Measurements from ENCODE around the gene LAMA3. TPM values are rescaled to one million over a fixed set of nuclear protein-coding genes. Genes with fewer than 3 reads are reported as not detected.
A peak's percentile ranks its signal among the peaks of the same experiment; 100 is the strongest.

Gene LAMA3
- total and polyA plus RNA-seq, 12 donors = 0.89 to 5.3 (median 3.3) TPM

DNA sequence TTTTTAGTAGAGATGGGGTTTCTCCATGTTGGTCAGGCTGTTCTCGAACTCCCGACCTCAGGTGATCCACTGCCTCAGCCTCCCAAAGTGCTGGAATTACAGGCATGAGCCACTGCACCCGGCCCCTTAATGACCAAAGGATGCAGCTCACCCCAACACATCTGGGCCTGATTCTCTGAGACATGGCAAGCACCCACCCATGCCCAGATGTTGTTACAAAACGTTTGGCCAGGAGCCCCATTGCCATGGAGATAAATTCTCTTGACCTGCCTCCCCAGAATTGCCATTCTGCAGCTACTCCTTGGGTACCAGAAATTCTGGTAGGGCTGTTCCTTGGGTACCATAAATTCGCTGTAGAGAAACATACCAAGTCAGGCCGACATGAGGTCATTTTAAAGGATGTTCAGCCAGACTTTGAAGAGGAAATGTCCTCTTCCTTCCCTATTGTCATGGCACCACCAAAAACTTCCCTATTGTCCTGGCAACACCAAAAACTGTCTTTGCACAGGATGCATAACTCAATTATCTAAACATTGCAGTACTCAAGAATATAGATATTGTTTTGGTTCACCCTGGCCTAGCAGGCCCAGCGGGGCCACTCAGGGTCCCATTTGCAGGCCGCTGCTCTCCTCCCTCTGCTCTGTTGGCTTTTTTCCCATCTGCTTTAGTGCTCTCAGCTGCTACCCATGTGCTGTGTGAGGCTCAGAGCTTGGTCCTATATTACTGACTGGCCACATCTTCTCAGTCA is 164.4 kb downstream of the LAMA3 start:
- Histone ChIP-seq H3K4me3 (no peak overlapping the region), H3K9me3 (no peaks in the 10 kb centered on the region), H3K27ac (no peak overlapping the region), H3K27me3 (no peaks in the 10 kb centered on the region), H3K4me1 (peaks cover 0 to 6% (median 0%) of the 10 kb centered on the region in 9 donors), H3K36me3 (peaks cover 0 to 35% (median 0%) of the 10 kb centered on the region in 9 donors)
- ATAC-seq (peak in 3 of 8 donors; percentile 39 to 48 (median 39)), DNase-seq (no peak)
- TF ChIP-seq, protein P1, sequence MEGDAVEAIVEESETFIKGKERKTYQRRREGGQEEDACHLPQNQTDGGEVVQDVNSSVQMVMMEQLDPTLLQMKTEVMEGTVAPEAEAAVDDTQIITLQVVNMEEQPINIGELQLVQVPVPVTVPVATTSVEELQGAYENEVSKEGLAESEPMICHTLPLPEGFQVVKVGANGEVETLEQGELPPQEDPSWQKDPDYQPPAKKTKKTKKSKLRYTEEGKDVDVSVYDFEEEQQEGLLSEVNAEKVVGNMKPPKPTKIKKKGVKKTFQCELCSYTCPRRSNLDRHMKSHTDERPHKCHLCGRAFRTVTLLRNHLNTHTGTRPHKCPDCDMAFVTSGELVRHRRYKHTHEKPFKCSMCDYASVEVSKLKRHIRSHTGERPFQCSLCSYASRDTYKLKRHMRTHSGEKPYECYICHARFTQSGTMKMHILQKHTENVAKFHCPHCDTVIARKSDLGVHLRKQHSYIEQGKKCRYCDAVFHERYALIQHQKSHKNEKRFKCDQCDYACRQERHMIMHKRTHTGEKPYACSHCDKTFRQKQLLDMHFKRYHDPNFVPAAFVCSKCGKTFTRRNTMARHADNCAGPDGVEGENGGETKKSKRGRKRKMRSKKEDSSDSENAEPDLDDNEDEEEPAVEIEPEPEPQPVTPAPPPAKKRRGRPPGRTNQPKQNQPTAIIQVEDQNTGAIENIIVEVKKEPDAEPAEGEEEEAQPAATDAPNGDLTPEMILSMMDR (IDR thresholded peaks at IDR 0.05) = no peak
- WGBS, 2 donors = 82 to 85% methylated on average over 8 of the region's 8 CpGs
- intact Hi-C loops (cut with DNase I) = no loop called here

DNA sequence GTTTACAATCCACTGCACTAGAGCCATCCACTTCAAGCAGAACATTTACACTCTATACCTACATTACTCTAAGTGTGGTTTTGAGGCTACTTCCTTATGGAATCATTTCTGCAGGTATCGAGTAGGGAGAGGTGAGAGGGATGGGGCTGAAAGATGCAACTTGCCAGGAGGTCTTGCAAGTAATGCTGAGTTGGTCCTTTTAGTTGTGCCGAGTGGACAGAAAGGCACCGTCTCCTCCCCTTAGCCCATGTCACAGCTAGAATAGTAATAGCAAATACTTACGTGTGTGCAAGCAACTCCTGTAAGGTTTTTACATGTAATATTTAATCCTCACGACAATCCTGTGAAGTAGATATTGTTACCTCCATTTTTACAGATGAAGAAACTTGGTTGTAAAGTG is 166.5 kb downstream of the LAMA3 start:
- Histone ChIP-seq H3K9me3 (no peaks in the 10 kb centered on the region), H3K27me3 (no peaks in the 10 kb centered on the region), H3K4me1 (peaks cover 0 to 6% (median 0%) of the 10 kb centered on the region in 9 donors), H3K4me3 (no peak overlapping the region), H3K36me3 (peaks cover 0 to 39% (median 0%) of the 10 kb centered on the region in 9 donors), H3K27ac (no peak overlapping the region)
- no peak for ATAC-seq
- intact Hi-C loops (cut with DNase I) = no loop called here
- TF ChIP-seq, protein P1 (IDR thresholded peaks at IDR 0.05) = no peak
- no peak for DNase-seq
- 94 to 96% methylated on average over 5 of the region's 5 CpGs for WGBS, 2 donors

DNA sequence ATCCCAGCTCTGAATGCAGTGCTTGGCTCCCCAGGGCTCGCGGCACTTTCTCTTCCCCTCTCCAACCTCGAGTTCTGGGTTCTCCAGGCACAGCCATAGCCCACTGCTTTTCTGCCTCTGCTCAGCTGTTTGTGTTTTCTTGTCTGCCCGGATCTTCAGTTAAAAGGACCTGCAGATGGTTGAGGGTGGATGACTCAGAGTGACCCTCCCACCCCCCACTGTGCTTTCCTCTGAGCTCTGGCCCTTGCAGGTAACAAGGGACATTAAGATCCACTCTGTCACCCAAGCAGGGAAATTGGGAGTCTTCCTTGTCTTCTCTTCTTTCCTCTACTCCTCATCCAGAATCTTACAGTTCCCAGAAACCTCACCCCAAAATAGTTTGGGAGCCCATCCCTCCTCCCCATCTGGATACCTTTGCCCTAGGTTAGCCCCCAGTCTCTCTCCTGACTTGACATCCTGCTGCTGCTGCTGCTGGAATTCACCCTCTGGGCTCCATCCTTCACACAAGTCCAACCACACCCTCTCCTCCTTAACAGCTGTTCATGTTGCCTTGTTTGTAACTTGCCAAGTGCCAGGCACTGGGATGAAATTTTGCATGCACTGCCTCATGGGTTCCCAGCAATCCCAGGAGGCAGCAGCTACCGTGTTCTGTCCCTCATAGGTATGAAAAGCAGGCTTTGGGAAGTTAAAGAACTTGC is 167.4 kb downstream of the LAMA3 start:
- peaks cover 0 to 32% (median 0%) of the 10 kb centered on the region in 9 donors for H3K36me3 ChIP-seq
- H3K27ac ChIP-seq = no peak overlapping the region
- H3K4me1 ChIP-seq = peaks cover 0 to 8% (median 0%) of the 10 kb centered on the region in 9 donors
- intact Hi-C loops (cut with DNase I) = no loop called here
- no peaks in the 10 kb centered on the region for H3K9me3 ChIP-seq
- H3K27me3 ChIP-seq = no peaks in the 10 kb centered on the region
- DNase-seq (no peak), ATAC-seq (no peak)
- TF ChIP-seq, protein P1 (IDR thresholded peaks at IDR 0.05) = no peak
- H3K4me3 ChIP-seq = no peak overlapping the region
- 79 to 85% methylated on average over 5 of the region's 5 CpGs for WGBS, 2 donors

GRCh38 chr18:23857164-23857552 is 167.9 kb downstream of the LAMA3 start:
- DNase-seq (no peak), ATAC-seq (no peak)
- Histone ChIP-seq H3K36me3 (peaks cover 0 to 34% (median 0%) of the 10 kb centered on the region in 9 donors), H3K27me3 (no peaks in the 10 kb centered on the region), H3K4me3 (no peak overlapping the region), H3K4me1 (peaks cover 0 to 13% (median 0%) of the 10 kb centered on the region in 9 donors), H3K27ac (no peak overlapping the region), H3K9me3 (no peaks in the 10 kb centered on the region)
- intact Hi-C loops (cut with DNase I) = no loop called here
- TF ChIP-seq, protein P1 (IDR thresholded peaks at IDR 0.05) = no peak
- WGBS, 2 donors = 98 to 100% methylated on average over 5 of the region's 5 CpGs

Measured in heart right ventricle (tissue), 16 donors.